Parathyroid adenoma (tissue), 2 donors: ENCODE data around the gene LTO1.

Source experiments
- H2AFZ ChIP-seq: fragments of 300-600 bp; sonication (generic); one replicate; pipeline ENCODE4 v1.7.0; 2017; ENCODE audit warnings: antibody characterized with exemption, mild to moderate bottlenecking
- H3K27ac ChIP-seq: fragments of 300-600 bp; sonication (generic); one replicate; pipeline ENCODE4 v1.7.0; 2017
- H3K27me3 ChIP-seq: fragments of 300-600 bp; sonication (generic); one replicate; pipeline ENCODE4 v1.7.0; 2017; ENCODE audit warnings: low read length; ENCODE audit not compliant: control insufficient read depth, insufficient read depth
- H3K36me3 ChIP-seq: fragments of 300-600 bp; sonication (generic); one replicate; pipeline ENCODE4 v1.7.0; 2017; ENCODE audit warnings: low read length; ENCODE audit not compliant: control insufficient read depth, insufficient read depth
- H3K4me1 ChIP-seq: fragments of 300-600 bp; sonication (generic); one replicate; pipeline ENCODE4 v1.7.0; 2017; ENCODE audit warnings: control low read depth
- H3K4me2 ChIP-seq: fragments of 300-600 bp; sonication (generic); one replicate; pipeline ENCODE4 v1.7.0; 2017; ENCODE audit warnings: low read length
- H3K4me3 ChIP-seq: fragments of 300-600 bp; sonication (generic); one replicate; pipeline ENCODE4 v1.7.0; 2017; ENCODE audit warnings: low read depth, low read length
- H3K79me2 ChIP-seq: fragments of 300-600 bp; sonication (generic); one replicate; pipeline ENCODE4 v1.7.0; 2017; ENCODE audit warnings: control low read depth
- H3K9ac ChIP-seq: fragments of 300-600 bp; sonication (generic); one replicate; pipeline ENCODE4 v1.7.0; 2017; ENCODE audit warnings: mild to moderate bottlenecking
- H3K9me3 ChIP-seq: fragments of 300-600 bp; sonication (generic); one replicate; pipeline ENCODE4 v1.7.0; 2017; ENCODE audit warnings: low read length; ENCODE audit not compliant: control insufficient read depth
- TF ChIP-seq, protein P1 (sequence below): fragments of 300-600 bp; sonication (generic); IDR thresholded peaks from one replicate; pipeline ENCODE4 v1.7.0; 2017; ENCODE audit warnings: antibody characterized with exemption, mild to moderate bottlenecking
- donor health status: primary hyperparathyroidism.

Gene LTO1

DNA sequence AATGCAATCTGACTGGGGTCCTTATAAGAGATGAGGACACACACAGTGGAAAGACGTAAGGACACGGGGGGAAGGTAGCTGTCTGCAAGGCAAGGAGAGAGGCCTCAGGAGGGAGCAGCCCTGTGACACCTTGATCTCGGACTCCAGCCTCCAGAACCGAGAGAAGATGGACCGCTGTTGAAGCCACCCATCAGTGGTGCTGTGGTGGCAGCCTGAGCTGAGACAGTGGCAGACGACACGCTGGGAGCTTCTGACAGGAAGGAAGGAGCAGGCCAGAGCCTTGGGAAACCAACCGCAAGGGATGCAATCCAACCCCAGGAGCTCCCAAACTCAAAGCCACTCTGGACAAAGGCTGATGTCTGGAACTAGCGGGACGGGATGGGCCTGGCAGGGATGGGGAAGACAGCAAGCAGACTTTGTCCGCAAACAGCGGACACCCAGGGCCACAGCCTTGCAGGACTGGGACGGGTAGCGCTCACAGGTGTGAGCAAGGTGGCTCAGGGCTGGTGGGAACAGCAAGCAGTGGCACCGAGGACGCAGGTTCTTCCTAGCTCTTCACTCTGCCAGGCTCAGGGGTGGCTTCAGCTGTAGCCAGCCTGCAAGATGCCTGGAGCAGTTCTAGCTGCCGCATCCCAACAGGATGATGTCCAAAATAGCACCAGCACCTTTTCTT lies 10.9 kb downstream of the LTO1 start:
- H2AFZ ChIP-seq: no peak overlapping the region
- H3K4me1 ChIP-seq: no peaks in the 10 kb centered on the region
- H3K27me3 ChIP-seq: no peaks in the 10 kb centered on the region
- no peaks in the 10 kb centered on the region for H3K36me3 ChIP-seq
- no peak overlapping the region for H3K4me3 ChIP-seq
- TF ChIP-seq, protein P1, sequence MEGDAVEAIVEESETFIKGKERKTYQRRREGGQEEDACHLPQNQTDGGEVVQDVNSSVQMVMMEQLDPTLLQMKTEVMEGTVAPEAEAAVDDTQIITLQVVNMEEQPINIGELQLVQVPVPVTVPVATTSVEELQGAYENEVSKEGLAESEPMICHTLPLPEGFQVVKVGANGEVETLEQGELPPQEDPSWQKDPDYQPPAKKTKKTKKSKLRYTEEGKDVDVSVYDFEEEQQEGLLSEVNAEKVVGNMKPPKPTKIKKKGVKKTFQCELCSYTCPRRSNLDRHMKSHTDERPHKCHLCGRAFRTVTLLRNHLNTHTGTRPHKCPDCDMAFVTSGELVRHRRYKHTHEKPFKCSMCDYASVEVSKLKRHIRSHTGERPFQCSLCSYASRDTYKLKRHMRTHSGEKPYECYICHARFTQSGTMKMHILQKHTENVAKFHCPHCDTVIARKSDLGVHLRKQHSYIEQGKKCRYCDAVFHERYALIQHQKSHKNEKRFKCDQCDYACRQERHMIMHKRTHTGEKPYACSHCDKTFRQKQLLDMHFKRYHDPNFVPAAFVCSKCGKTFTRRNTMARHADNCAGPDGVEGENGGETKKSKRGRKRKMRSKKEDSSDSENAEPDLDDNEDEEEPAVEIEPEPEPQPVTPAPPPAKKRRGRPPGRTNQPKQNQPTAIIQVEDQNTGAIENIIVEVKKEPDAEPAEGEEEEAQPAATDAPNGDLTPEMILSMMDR: no peak
- no peak overlapping the region for H3K9ac ChIP-seq
- H3K79me2 ChIP-seq: no peaks in the 10 kb centered on the region
- H3K27ac ChIP-seq: no peak overlapping the region
- H3K4me2 ChIP-seq: no peak overlapping the region
- no peaks in the 10 kb centered on the region for H3K9me3 ChIP-seq

DNA sequence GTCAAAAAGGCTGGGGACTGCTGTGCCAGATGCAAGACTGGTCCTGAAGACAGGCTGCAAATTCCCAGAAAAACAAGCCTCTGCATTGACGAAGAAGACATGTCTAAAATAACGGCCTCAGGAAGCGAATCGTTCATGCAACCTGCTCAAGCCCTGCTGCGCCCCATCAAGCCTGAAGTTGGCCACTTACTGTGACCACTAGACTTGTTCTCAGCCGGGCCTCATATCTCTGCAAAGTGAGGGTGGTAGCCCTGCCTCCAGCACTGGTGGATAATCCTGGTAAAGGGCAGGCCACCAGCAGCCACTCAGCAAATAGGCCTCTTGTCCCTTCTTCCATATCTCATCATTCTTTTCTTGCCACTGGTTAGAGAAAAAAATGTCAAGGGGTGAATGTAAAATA lies 11.8 kb downstream of the LTO1 start:
- TF ChIP-seq, protein P1: no peak
- Histone ChIP-seq H3K4me3 (no peak overlapping the region), H2AFZ (no peak overlapping the region), H3K4me2 (no peak overlapping the region), H3K27me3 (no peaks in the 10 kb centered on the region), H3K4me1 (no peaks in the 10 kb centered on the region), H3K36me3 (no peaks in the 10 kb centered on the region), H3K9ac (no peak overlapping the region), H3K79me2 (no peaks in the 10 kb centered on the region), H3K27ac (no peak overlapping the region), H3K9me3 (no peaks in the 10 kb centered on the region)

DNA sequence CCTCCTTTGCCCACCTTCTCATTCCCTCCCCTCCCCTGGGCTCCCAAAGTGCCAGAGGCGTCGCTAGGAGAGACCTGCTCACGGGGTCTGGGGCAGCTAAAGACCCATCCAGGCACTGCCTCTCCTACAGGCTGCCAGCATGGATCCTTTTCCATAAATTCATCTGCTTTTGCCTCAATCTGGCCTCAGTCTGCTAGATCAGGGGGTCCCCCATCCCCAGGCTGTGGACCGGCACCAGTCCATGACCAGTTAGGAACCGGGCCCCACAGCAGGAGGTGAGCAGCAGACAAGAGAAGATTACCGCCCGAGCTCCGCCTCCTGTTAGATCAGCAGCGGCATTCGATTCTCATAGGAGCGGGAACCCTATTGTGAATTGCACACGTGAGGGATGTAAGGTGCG lies 12.3 kb downstream of the LTO1 start:
- no peaks in the 10 kb centered on the region for H3K9me3 ChIP-seq
- no peaks in the 10 kb centered on the region for H3K4me1 ChIP-seq
- H2AFZ ChIP-seq: no peak overlapping the region
- H3K79me2 ChIP-seq: no peaks in the 10 kb centered on the region
- H3K36me3 ChIP-seq: no peaks in the 10 kb centered on the region
- H3K27ac ChIP-seq: no peak overlapping the region
- TF ChIP-seq, protein P1: no peak
- H3K9ac ChIP-seq: no peak overlapping the region
- H3K4me3 ChIP-seq: no peak overlapping the region
- no peaks in the 10 kb centered on the region for H3K27me3 ChIP-seq
- no peak overlapping the region for H3K4me2 ChIP-seq

DNA sequence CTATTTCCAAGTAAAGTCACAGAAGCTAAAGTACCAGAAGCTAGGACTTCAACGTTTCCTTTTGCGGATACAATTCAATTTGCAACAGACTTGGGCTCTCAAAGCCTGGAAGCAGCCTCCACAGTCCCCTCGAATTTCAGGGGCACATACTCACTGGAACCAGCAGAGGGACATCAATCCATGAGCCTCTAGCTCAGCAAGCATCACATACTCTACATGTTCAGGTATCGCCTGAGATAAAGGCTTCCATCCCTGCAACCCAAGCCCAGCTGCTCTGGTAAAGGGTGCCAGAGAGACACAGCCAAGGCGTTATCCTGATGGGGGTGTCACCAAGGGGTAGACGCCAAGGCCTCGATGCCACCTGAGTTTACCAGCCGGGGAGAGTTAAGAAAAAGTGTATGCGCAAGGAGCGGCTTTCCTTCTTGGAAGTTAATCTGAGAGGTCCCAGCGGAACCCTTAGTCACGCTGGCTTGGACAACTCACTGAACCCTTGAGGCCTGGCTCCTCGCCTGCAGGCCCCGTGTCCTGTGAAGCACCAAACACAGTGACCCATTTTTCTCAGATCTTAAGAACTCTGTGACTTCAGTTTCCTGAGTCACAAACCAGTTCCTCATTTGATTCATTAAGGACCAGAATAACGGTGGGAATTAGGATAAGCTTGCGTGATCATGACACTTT lies 13.0 kb downstream of the LTO1 start:
- H3K27ac ChIP-seq: no peak overlapping the region
- no peaks in the 10 kb centered on the region for H3K27me3 ChIP-seq
- no peak overlapping the region for H2AFZ ChIP-seq
- H3K79me2 ChIP-seq: no peaks in the 10 kb centered on the region
- H3K4me1 ChIP-seq: no peaks in the 10 kb centered on the region
- H3K4me2 ChIP-seq: no peak overlapping the region
- no peak overlapping the region for H3K9ac ChIP-seq
- H3K9me3 ChIP-seq: no peaks in the 10 kb centered on the region
- no peaks in the 10 kb centered on the region for H3K36me3 ChIP-seq
- TF ChIP-seq, protein P1: no peak
- no peak overlapping the region for H3K4me3 ChIP-seq

DNA sequence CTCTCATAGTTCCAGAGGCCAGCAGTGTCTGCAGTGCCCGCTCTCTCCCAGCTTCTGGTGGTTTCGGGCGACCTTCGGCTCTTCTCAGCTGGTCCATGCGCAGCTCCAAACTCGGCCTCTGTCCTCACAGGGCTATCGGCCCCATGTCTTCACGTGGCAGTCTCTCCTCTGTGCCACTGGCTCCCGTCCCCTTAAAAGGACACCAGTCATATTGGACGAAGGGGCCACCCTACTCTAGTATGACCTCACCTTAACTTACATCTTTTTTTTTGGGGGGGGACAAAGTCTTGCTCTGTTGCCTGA lies 13.8 kb downstream of the LTO1 start:
- no peaks in the 10 kb centered on the region for H3K36me3 ChIP-seq
- H3K4me3 ChIP-seq: no peak overlapping the region
- H3K4me1 ChIP-seq: no peaks in the 10 kb centered on the region
- no peaks in the 10 kb centered on the region for H3K9me3 ChIP-seq
- H2AFZ ChIP-seq: no peak overlapping the region
- H3K9ac ChIP-seq: no peak overlapping the region
- no peaks in the 10 kb centered on the region for H3K79me2 ChIP-seq
- no peak overlapping the region for H3K27ac ChIP-seq
- no peak overlapping the region for H3K4me2 ChIP-seq
- no peaks in the 10 kb centered on the region for H3K27me3 ChIP-seq
- TF ChIP-seq, protein P1: no peak
